Measurements from ENCODE around the gene ARHGEF28. TPM values are rescaled to one million over a fixed set of nuclear protein-coding genes. Genes with fewer than 3 reads are reported as not detected.
A peak's percentile ranks its signal among the peaks of the same experiment; 100 is the strongest.

ARHGEF28 gene
- total and polyA plus RNA-seq, 2 of the 13 experiments (the other 11 are each of a cell fraction or from before 2014, with no cell fraction given) = 17.4 to 34.1 TPM

- no peak for TF ChIP-seq ZNF12 (CRISPR knock-in tag; IDR thresholded peaks at IDR 0.05)
- no peak for TF ChIP-seq ZNF180 (CRISPR knock-in tag; IDR thresholded peaks at IDR 0.05; ENCODE audit: borderline replicate concordance, low read depth)
- TF ChIP-seq XBP1 (CRISPR knock-in tag; IDR thresholded peaks at IDR 0.05) = no peak
- TF ChIP-seq ZNF709 (CRISPR knock-in tag; IDR thresholded peaks at IDR 0.05) = no peak
- TF ChIP-seq MED13 (CRISPR knock-in tag; IDR thresholded peaks at IDR 0.05) = no peak
- no peak for TF ChIP-seq ZUFSP (CRISPR knock-in tag; IDR thresholded peaks at IDR 0.05; ENCODE audit: borderline replicate concordance)
- TF ChIP-seq KAT8 (CRISPR knock-in tag; IDR thresholded peaks at IDR 0.05) = peak; percentile 31; the same call in 1 of the 2 replicates
- TF ChIP-seq ADNP (CRISPR knock-in tag; IDR thresholded peaks at IDR 0.05) = no peak
- TF ChIP-seq SAP130 (CRISPR knock-in tag; IDR thresholded peaks at IDR 0.05; ENCODE audit: low read depth) = peak; percentile 67
- no peak for TF ChIP-seq BORCS8-MEF2B (CRISPR knock-in tag; IDR thresholded peaks at IDR 0.05)
- TF ChIP-seq MIXL1 (CRISPR knock-in tag; IDR thresholded peaks at IDR 0.05) = peak; percentile 61; the same call in 1 of the 2 replicates
- TF ChIP-seq ZBTB44 (CRISPR knock-in tag; IDR thresholded peaks at IDR 0.05) = no peak
- TF ChIP-seq BRF2 (CRISPR knock-in tag; IDR thresholded peaks at IDR 0.05) = no peak
- TF ChIP-seq AKNA (CRISPR knock-in tag; IDR thresholded peaks at IDR 0.05; ENCODE audit: borderline replicate concordance) = no peak
- no peak for TF ChIP-seq PHF5A (CRISPR knock-in tag; IDR thresholded peaks at IDR 0.05; ENCODE audit: low read depth, unreplicated experiment)
- no peak for TF ChIP-seq ZBTB46 (CRISPR knock-in tag; IDR thresholded peaks at IDR 0.05; ENCODE audit: borderline replicate concordance)
- TF ChIP-seq POLR2G (IDR thresholded peaks at IDR 0.05; ENCODE audit: low read depth, low read length) = no peak
- TF ChIP-seq SMC3 (IDR thresholded peaks at IDR 0.05; ENCODE audit: low read length) = no peak
- 0 out of 2 replicates have a peak, but pooled peaks have one; percentile 32 for TF ChIP-seq CREM (IDR thresholded peaks at IDR 0.05)
- TF ChIP-seq CREM (CRISPR knock-in tag; IDR thresholded peaks at IDR 0.05) = no peak
- no peak for TF ChIP-seq SNRNP70 (IDR thresholded peaks at IDR 0.05; ENCODE audit: low read depth, low read length)
Measured at GRCh38 chr5:73764586-73764985, 138.6 kb downstream of the ARHGEF28 start (continued).
